Gastroesophageal sphincter (tissue), 4 donors: ENCODE measurements around the gene UBE2O. TPM values are rescaled to one million over a fixed set of nuclear protein-coding genes. Genes with fewer than 3 reads are reported as not detected.

Experiments used
- ATAC-seq: fragments of 150-250 bp; one replicate; pipeline ENCODE4 v1.9.1; 2016; ENCODE audit warnings: mild to moderate bottlenecking, moderate library complexity
- H3K27ac ChIP-seq, 4 donors: fragments of 200-600 bp; sonication (generic) in 3 of 4; 1 replicate in 3 of 4; 2 replicates in 1 of 4; pipeline ENCODE4 v1.5.1; 2016 to 2019
- H3K27me3 ChIP-seq: fragments of 200-600 bp; sonication (generic); one replicate; pipeline ENCODE4 v1.5.1; 2019
- H3K36me3 ChIP-seq, 2 donors: fragments of 200-600 bp; sonication (generic); one replicate each; pipeline ENCODE4 v1.5.1; 2019; ENCODE audit warnings: control low read depth in 1 of 2
- H3K4me1 ChIP-seq, 3 donors: fragments of 200-600 bp; sonication (generic); 1 replicate in 2 of 3; 2 replicates in 1 of 3; pipeline ENCODE4 v1.5.1; 2016 to 2019; ENCODE audit warnings: control low read depth in 2 of 3
- H3K4me3 ChIP-seq, 2 donors: fragments of 200-600 bp; sonication (generic); one replicate each; pipeline ENCODE4 v1.5.1; 2019; ENCODE audit warnings: mild to moderate bottlenecking in 1 of 2, moderate library complexity in 1 of 2
- H3K9me3 ChIP-seq, 3 donors: fragments of 200-600 bp; sonication (generic); one replicate each; pipeline ENCODE4 v1.5.1; 2017 to 2019; ENCODE audit warnings: control low read depth in 2 of 3
- EP300 ChIP-seq: sonication (generic); formaldehyde crosslinking; IDR thresholded peaks from one replicate; pipeline ENCODE4 v1.6.1; 2017; ENCODE audit warnings: antibody characterized with exemption, mild to moderate bottlenecking
- POLR2A ChIP-seq, 2 donors: fragments of 450-650 bp; IDR thresholded peaks; one replicate each; pipeline ENCODE4 v1.6.1; 2017; ENCODE audit warnings: antibody characterized with exemption in 2 of 2, mild to moderate bottlenecking in 2 of 2, moderate library complexity in 1 of 2
- POLR2AphosphoS5 ChIP-seq: sonication (generic); formaldehyde crosslinking; IDR thresholded peaks from one replicate; pipeline ENCODE4 v1.6.1; 2017; ENCODE audit warnings: antibody characterized with exemption
- WGBS, 2 donors: methylation state at CpG; one replicate each; pipeline ENCODE4 v1.1.5; 2018; ENCODE audit warnings: low coverage in 1 of 2; 5-methylcytosine and 5-hydroxymethylcytosine counted together
- total RNA-seq, 4 donors: library from RNA; depleted of rRNA; stranded (reverse); fragments of >200 nt; gene quantifications; one replicate each; pipeline ENCODE4 v1.1.0, GENCODE V29; 2016
- TF ChIP-seq, protein P1 (sequence below), 4 experiments: fragments of 200-600 bp in 2 of 4; fragments of 450-650 bp in 2 of 4; sonication (generic) in 1 of 4; IDR thresholded peaks; one replicate each; pipeline ENCODE4 v1.5.1; 2017 to 2019; ENCODE audit warnings: antibody characterized with exemption in 4 of 4, mild to moderate bottlenecking in 2 of 4, moderate library complexity in 2 of 4

The UBE2O gene
- total RNA-seq, 4 donors from 2014 or later = 13.0 to 19.8 (median 15.2) TPM

DNA sequence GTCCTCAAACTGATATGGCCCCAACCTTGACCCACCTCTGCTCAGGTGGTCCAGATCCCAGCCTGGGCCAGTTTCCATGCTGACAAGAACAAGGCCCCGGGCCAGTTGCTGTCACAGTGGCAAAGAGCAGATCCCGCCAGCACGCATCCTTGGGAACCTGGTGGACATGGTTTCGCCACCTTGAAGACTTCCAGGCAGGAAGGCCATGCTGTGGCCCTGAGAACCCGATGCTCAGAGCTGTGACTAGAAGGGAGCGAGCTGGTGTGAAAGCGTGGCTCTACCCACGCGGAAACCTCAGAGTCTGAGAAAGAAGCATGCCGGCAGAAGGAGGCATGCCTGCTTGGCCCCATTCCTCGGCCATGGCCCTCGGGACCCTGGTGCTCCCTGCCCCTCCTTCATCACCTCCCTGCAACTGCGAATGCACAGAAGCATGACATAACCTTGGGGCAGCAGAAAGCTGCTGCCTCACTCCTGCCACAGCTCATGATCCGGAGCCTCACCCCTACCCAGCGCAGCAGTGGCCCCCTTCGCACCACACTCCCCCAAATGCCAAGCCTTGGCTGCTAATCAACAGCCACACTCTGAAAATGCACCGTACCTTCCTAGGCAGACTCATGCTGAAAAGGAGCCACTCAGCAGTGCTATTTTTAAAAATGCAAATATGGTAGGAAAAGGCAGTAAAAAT is 33.2 kb downstream of the UBE2O start:
- ATAC-seq = no peak
- H3K27ac ChIP-seq = no peak overlapping the region
- WGBS, 2 donors = 65 to 71% methylated on average over 7 to 10 of the region's 17 CpGs

DNA sequence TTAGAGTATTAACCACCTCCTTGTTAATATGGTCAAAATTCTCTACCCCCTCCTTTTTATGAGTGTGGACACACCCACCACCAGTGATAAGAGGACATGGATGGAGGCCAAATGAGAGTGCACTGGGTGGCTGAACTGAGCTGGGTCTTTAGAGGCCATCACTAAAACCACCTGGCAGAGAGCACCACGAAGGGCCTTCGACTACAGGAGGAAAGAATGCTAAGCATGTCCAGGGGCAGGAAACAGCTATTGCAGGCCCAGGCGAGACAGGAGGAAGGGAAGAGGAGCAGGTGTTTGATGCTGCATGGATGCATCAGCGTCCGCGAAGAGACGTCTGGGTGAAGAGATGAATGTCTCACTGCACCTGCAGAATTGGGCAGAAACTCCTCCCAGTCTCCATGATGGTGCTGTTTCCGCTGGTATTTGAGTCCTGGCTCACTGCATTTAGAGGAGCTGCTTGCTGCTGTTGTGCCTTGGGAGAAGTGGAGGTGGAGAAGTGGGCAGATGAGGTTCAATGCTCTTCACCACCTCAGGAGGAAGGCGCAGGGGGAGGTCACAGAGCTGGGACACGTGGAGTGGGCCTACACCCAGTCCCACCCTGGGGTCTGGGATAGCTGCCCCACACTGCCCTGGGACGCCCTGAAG is 35.3 kb downstream of the UBE2O start:
- TF ChIP-seq POLR2AphosphoS5 = no peak
- TF ChIP-seq, protein P1, sequence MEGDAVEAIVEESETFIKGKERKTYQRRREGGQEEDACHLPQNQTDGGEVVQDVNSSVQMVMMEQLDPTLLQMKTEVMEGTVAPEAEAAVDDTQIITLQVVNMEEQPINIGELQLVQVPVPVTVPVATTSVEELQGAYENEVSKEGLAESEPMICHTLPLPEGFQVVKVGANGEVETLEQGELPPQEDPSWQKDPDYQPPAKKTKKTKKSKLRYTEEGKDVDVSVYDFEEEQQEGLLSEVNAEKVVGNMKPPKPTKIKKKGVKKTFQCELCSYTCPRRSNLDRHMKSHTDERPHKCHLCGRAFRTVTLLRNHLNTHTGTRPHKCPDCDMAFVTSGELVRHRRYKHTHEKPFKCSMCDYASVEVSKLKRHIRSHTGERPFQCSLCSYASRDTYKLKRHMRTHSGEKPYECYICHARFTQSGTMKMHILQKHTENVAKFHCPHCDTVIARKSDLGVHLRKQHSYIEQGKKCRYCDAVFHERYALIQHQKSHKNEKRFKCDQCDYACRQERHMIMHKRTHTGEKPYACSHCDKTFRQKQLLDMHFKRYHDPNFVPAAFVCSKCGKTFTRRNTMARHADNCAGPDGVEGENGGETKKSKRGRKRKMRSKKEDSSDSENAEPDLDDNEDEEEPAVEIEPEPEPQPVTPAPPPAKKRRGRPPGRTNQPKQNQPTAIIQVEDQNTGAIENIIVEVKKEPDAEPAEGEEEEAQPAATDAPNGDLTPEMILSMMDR (IDR thresholded peaks at IDR 0.05) = no peak
- WGBS, 2 donors = 55% methylated on average over 7 of the region's 11 CpGs; no CpG with 5 or more reads in 1 of the 2 donors
- Histone ChIP-seq H3K9me3 (no peaks in the 10 kb centered on the region), H3K27me3 (no peaks in the 10 kb centered on the region), H3K4me3 (no peak overlapping the region), H3K36me3 (peaks cover 0 to 5% of the 10 kb centered on the region in 2 donors), H3K4me1 (peaks cover 0 to 45% (median 16%) of the 10 kb centered on the region in 3 donors), H3K27ac (no peak overlapping the region)
- no peak for ATAC-seq

More for the DNA sequence above, 33.2 kb downstream of the UBE2O start:
- TF ChIP-seq POLR2A (IDR thresholded peaks at IDR 0.05) = no peak
- TF ChIP-seq, protein P1 (IDR thresholded peaks at IDR 0.05) = no peak
- TF ChIP-seq EP300 = no peak
- TF ChIP-seq POLR2AphosphoS5 = no peak
- Histone ChIP-seq H3K4me3 (no peak overlapping the region), H3K36me3 (peaks cover 0 to 9% of the 10 kb centered on the region in 2 donors), H3K27me3 (no peaks in the 10 kb centered on the region), H3K9me3 (no peaks in the 10 kb centered on the region), H3K4me1 (peaks cover 0 to 33% (median 11%) of the 10 kb centered on the region in 3 donors)

DNA sequence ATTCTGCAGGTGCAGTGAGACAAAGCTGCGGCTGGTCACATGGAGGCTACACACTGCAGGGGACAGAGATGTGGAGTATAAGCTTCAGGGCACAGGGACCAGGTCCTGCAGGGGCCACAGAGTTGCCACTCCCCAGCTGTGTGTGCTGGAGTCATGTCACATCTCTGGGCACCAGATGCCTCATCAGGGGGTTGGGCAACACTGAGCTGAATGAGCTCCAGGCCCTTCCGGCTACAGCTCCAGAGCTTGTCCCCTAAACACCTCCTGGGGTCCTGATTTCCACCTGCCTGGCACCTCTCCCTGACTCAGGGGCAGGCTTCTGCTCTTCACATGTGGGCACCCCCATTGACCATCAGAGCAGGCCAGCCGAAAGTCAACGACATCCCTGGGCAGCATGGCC is 36.1 kb downstream of the UBE2O start:
- 74% methylated on average over 3 of the region's 4 CpGs; no CpG with 5 or more reads in 1 of the 2 donors for WGBS, 2 donors

DNA sequence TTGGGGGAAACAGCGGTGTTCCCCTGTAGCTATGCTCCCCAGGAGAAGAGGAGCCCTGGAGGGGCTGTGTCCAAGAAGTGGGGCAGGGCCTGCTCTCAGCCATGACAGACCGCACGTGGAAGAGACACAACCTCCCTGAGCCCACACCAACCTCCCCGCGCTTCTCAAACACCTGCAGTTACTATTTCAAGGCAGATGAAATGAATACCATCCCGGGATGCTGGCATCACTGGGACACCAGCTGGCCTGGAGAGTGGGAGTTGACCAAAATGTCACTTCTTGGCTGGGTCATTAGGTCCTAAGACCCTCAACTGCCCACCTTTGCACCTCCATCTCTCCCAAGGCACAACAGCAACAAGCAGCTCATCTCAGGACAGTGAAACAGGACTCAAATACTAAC is 36.5 kb downstream of the UBE2O start:
- Histone ChIP-seq H3K4me1 (peaks cover 0 to 40% (median 16%) of the 10 kb centered on the region in 3 donors), H3K27ac (no peak overlapping the region)

More for the DNA sequence above, 36.1 kb downstream of the UBE2O start:
- Histone ChIP-seq H3K4me3 (no peak overlapping the region), H3K36me3 (peaks cover 0 to 8% of the 10 kb centered on the region in 2 donors), H3K27ac (no peak overlapping the region), H3K27me3 (no peaks in the 10 kb centered on the region), H3K9me3 (no peaks in the 10 kb centered on the region), H3K4me1 (peaks cover 0 to 45% (median 16%) of the 10 kb centered on the region in 3 donors)
- ATAC-seq = no peak
- TF ChIP-seq, protein P1 (IDR thresholded peaks at IDR 0.05) = no peak
- TF ChIP-seq POLR2A (IDR thresholded peaks at IDR 0.05) (no peak), EP300 (no peak), POLR2AphosphoS5 (no peak)

More for the DNA sequence above, 36.5 kb downstream of the UBE2O start:
- H3K9me3 ChIP-seq = no peaks in the 10 kb centered on the region
- no CpG with 5 or more reads among the region's 6 CpGs for WGBS, 2 donors
- H3K4me3 ChIP-seq = no peak overlapping the region
- H3K27me3 ChIP-seq = no peaks in the 10 kb centered on the region
- TF ChIP-seq POLR2AphosphoS5 (no peak), POLR2A (IDR thresholded peaks at IDR 0.05) (no peak), EP300 (no peak)
- TF ChIP-seq, protein P1 (IDR thresholded peaks at IDR 0.05) = no peak
- ATAC-seq = no peak
- peaks cover 0 to 12% of the 10 kb centered on the region in 2 donors for H3K36me3 ChIP-seq
